ENCODE data around the gene TRIM29.

TRIM29 gene

DNA sequence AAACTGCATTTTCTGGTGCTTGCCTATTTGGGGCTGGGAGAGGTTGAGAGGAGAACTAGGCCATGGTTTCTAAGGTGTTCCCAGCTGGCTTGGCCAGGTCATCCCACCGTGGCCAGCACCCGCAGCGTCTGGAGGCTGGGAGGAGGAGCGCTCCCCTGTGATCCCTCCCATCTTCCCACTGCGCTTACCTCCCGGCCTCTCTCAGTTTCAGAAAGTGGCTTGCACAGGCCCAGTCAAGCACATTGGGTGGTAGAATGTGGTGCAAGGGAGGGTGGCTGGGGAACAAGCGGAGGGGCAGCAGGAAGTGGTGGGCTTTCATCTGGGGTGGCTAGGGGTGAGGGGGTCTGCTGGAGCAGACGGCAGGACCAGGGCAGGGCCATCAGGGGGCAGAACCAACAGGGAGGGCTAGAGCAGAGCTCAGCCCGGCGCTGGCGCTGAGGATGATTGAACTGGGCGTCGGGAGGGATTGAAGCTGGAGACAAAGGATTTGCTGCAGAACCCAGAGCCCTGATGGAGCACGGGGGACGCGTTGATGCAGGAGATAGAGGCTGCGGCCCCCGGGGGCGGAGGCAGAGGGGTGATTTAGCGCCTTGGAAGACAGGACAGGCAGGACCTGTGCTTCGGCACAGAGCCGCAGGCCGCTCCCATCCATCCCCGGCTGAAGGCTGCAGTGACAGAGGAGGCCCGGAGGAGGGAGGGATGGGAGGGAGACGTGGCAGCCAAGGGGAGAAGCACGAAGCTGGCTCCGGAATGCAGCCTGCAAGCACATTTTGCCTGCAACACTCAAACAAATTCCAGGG, 76.0 kb downstream of the TRIM29 start:
- TF ChIP-seq ZNF8 (CRISPR knock-in tag; IDR thresholded peaks at IDR 0.05) (no peak), ZFP30 (CRISPR knock-in tag; IDR thresholded peaks at IDR 0.05) (no peak), ARNTL (CRISPR knock-in tag; IDR thresholded peaks at IDR 0.05; ENCODE audit: borderline replicate concordance, low read depth) (no peak), TCF4 (CRISPR knock-in tag; IDR thresholded peaks at IDR 0.05; ENCODE audit: borderline replicate concordance) (no peak), ESRRG (CRISPR knock-in tag; IDR thresholded peaks at IDR 0.05) (no peak), ZNF565 (CRISPR knock-in tag; conservative IDR thresholded peaks at IDR 0.05; ENCODE audit: low read depth) (no peak)
- no peak for ATAC-seq

All from SK-N-SH treated with all-trans-retinoic acid at 6 μM for 48 hours (cell line).